Stomach smooth muscle (tissue), 2 donors: ENCODE measurements around the gene PTGER3.

Experiments
- H3K27ac ChIP-seq: one replicate; pipeline ENCODE4 v1.7.0; 2013; ENCODE audit warnings: mild to moderate bottlenecking, low read length, inconsistent platforms
- H3K27me3 ChIP-seq, 2 donors: one replicate each; pipeline ENCODE4 v1.7.0; 2013; ENCODE audit warnings: low read length in 2 of 2; ENCODE audit not compliant: insufficient read depth in 2 of 2, control insufficient read depth in 1 of 2
- H3K36me3 ChIP-seq, 2 donors: one replicate each; pipeline ENCODE4 v1.7.0; 2013; ENCODE audit warnings: low read length in 2 of 2; ENCODE audit not compliant: control insufficient read depth in 2 of 2, insufficient read depth in 2 of 2
- H3K4me1 ChIP-seq: one replicate; pipeline ENCODE4 v1.7.0; 2013; ENCODE audit warnings: low read length; ENCODE audit not compliant: control insufficient read depth, insufficient read depth
- H3K4me3 ChIP-seq, 2 donors: one replicate each; pipeline ENCODE4 v1.7.0; 2013; ENCODE audit warnings: low read length in 2 of 2
- H3K9ac ChIP-seq, 2 donors: one replicate each; pipeline ENCODE4 v1.7.0; 2013; ENCODE audit warnings: low read length in 2 of 2, mild to moderate bottlenecking in 1 of 2
- H3K9me3 ChIP-seq, 2 donors: one replicate each; pipeline ENCODE4 v1.7.0; 2013; ENCODE audit warnings: low read length in 2 of 2; ENCODE audit not compliant: control insufficient read depth in 2 of 2
- donor health status: healthy.
- donor health status: Pancreatic carcinoma.

The PTGER3 gene

GRCh38 chr1:70980361-70980760 is 67.3 kb downstream of the PTGER3 start:
- no peak overlapping the region for H3K4me3 ChIP-seq
- H3K4me1 ChIP-seq: no peaks in the 10 kb centered on the region
- H3K36me3 ChIP-seq: no peaks in the 10 kb centered on the region
- H3K9me3 ChIP-seq: no peaks in the 10 kb centered on the region
- H3K9ac ChIP-seq: no peak overlapping the region
- H3K27ac ChIP-seq: no peak overlapping the region
- no peaks in the 10 kb centered on the region for H3K27me3 ChIP-seq

- Histone ChIP-seq H3K4me1 (no peaks in the 10 kb centered on the region), H3K9me3 (no peaks in the 10 kb centered on the region), H3K27ac (no peak overlapping the region), H3K27me3 (no peaks in the 10 kb centered on the region), H3K4me3 (no peak overlapping the region), H3K9ac (no peak overlapping the region), H3K36me3 (no peaks in the 10 kb centered on the region)
Observed at GRCh38 chr1:70979881-70980280, 67.7 kb downstream of the PTGER3 start.

- Histone ChIP-seq H3K27ac (no peak overlapping the region), H3K36me3 (no peaks in the 10 kb centered on the region), H3K4me3 (no peak overlapping the region), H3K9ac (no peak overlapping the region), H3K4me1 (no peaks in the 10 kb centered on the region), H3K9me3 (no peaks in the 10 kb centered on the region), H3K27me3 (no peaks in the 10 kb centered on the region)
Observed at GRCh38 chr1:70979313-70979712, 68.3 kb downstream of the PTGER3 start.

- Histone ChIP-seq H3K27me3 (no peaks in the 10 kb centered on the region), H3K9ac (no peak overlapping the region), H3K27ac (no peak overlapping the region), H3K9me3 (no peaks in the 10 kb centered on the region), H3K4me1 (no peaks in the 10 kb centered on the region), H3K4me3 (no peak overlapping the region), H3K36me3 (no peaks in the 10 kb centered on the region)
Observed at GRCh38 chr1:70978623-70979022, 69.0 kb downstream of the PTGER3 start.

- Histone ChIP-seq H3K27ac (no peak overlapping the region), H3K4me3 (no peak overlapping the region), H3K27me3 (no peaks in the 10 kb centered on the region), H3K9me3 (no peaks in the 10 kb centered on the region), H3K4me1 (no peaks in the 10 kb centered on the region), H3K36me3 (no peaks in the 10 kb centered on the region), H3K9ac (no peak overlapping the region)
Observed at GRCh38 chr1:70977575-70977974, 70.0 kb downstream of the PTGER3 start.

DNA sequence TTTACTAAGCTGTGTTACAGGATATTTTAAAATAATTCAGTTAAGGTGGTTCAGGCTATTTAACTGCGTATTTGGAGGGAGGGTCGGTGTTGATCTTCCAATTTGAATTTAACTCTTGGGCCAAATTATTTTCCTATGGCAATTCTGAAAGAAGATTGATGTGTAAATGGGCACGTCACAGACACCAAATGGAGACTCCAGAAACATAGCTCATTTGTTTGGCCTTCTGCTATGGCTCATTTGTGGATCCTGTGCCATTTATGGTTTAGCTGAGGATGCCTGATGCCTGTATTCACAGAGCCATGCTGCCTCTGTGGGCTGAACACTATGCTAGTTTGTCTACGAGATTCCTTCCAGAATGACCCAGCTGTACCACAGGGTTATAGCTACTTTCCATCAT is 70.6 kb downstream of the PTGER3 start:
- no peak overlapping the region for H3K4me3 ChIP-seq
- no peaks in the 10 kb centered on the region for H3K36me3 ChIP-seq
- H3K27ac ChIP-seq: no peak overlapping the region
- H3K9ac ChIP-seq: no peak overlapping the region
- H3K9me3 ChIP-seq: no peaks in the 10 kb centered on the region
- H3K27me3 ChIP-seq: no peaks in the 10 kb centered on the region
- no peaks in the 10 kb centered on the region for H3K4me1 ChIP-seq

DNA sequence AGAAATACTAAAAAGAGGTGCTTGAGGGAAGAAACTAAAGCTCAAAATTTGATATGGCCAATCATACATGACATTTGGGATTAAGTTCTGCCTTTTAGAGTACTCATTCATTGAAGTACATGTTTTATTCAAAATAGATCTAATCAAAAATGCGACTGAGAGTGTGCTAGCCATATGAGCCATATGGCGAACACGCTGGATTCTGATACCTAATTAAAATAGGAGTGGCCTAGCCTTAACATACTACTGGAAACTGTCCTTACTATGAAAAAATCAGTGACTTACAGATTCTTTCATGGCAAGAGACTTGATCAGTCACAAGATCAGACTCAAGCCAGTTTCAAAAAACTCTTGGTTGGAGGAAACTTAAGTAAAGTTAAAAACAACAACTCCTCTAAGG is 73.9 kb downstream of the PTGER3 start:
- Histone ChIP-seq H3K36me3 (no peaks in the 10 kb centered on the region), H3K27ac (no peak overlapping the region)

GRCh38 chr1:70970407-70970806 is 77.2 kb downstream of the PTGER3 start:
- Histone ChIP-seq H3K9ac (no peak overlapping the region), H3K4me3 (no peak overlapping the region), H3K36me3 (no peaks in the 10 kb centered on the region), H3K27me3 (no peaks in the 10 kb centered on the region), H3K9me3 (no peaks in the 10 kb centered on the region), H3K4me1 (no peaks in the 10 kb centered on the region), H3K27ac (no peak overlapping the region)

More for the DNA sequence above, 73.9 kb downstream of the PTGER3 start:
- no peak overlapping the region for H3K4me3 ChIP-seq
- H3K9me3 ChIP-seq: no peaks in the 10 kb centered on the region
- no peaks in the 10 kb centered on the region for H3K4me1 ChIP-seq
- no peaks in the 10 kb centered on the region for H3K27me3 ChIP-seq
- no peak overlapping the region for H3K9ac ChIP-seq

DNA sequence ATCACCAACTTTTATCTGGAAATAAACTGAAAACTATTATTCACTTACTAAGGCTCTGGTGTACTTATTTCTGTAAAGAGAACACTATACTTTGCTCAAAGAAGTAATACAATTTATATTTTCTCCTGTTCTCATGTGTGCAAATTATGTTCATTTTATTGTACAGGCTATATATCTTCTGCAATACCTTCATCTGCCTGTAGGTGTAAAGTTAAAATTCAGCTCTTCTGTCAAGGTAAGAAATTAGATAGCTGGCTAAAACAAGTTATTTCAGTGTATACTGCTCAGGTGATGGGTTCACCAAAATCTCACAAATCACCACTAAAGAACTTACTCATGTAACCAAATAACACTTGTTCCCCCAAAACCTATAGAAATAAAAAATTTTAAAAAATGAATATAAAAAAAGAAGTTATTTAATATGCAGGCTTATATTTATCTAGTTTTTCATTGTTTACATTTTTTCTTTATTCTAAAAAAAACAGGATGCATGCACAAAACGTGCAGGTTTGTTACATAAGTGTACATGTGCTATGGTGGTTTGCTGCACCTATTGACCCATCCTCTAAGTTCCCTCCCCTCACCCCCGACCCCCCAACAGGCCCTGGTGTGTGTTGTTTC is 81.5 kb downstream of the PTGER3 start:
- no peak overlapping the region for H3K9ac ChIP-seq
- no peaks in the 10 kb centered on the region for H3K27me3 ChIP-seq
- no peaks in the 10 kb centered on the region for H3K9me3 ChIP-seq
- H3K4me3 ChIP-seq: no peak overlapping the region
- no peak overlapping the region for H3K27ac ChIP-seq
- no peaks in the 10 kb centered on the region for H3K36me3 ChIP-seq
- H3K4me1 ChIP-seq: no peaks in the 10 kb centered on the region

GRCh38 chr1:70963374-70963773 is 84.2 kb downstream of the PTGER3 start:
- no peak overlapping the region for H3K9ac ChIP-seq
- H3K36me3 ChIP-seq: no peaks in the 10 kb centered on the region
- no peaks in the 10 kb centered on the region for H3K27me3 ChIP-seq
- H3K27ac ChIP-seq: no peak overlapping the region
- H3K4me3 ChIP-seq: no peak overlapping the region
- no peaks in the 10 kb centered on the region for H3K4me1 ChIP-seq
- H3K9me3 ChIP-seq: no peaks in the 10 kb centered on the region

DNA sequence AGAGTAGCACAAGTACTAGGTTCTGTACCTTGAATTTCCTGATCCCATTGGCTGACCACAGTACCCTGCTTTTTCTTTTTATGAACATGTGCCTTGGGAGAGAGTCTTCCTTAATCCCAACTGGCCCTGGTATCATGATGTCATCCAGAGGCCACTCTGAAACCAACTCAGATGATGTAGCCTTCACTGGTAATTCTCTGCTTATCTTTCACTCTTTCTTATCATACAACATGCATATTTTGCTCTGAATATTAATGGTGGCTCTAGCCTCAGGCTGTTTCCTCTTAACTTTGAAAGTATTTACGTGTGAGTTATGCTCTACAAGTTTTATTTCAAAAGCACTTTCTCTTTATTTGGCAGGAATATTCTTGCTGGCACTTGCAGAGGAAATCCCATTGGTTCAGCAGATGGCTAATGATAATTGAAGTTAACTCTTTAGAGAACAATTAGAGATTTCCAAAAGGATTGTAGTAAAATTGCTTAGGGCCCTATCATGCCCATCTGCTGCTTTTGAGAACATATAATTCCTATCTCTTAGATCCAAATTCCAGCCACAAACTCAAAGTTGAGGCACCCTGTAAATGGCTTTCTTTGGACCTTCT is 86.1 kb downstream of the PTGER3 start:
- H3K4me1 ChIP-seq: no peaks in the 10 kb centered on the region
- no peak overlapping the region for H3K27ac ChIP-seq
- H3K9me3 ChIP-seq: no peaks in the 10 kb centered on the region
- H3K9ac ChIP-seq: no peak overlapping the region
- H3K4me3 ChIP-seq: no peak overlapping the region
- no peaks in the 10 kb centered on the region for H3K27me3 ChIP-seq
- H3K36me3 ChIP-seq: no peaks in the 10 kb centered on the region
